Uterus (tissue), 4 donors: ENCODE data around the gene HTR3A. TPM values are rescaled to one million over a fixed set of nuclear protein-coding genes. Genes with fewer than 3 reads are reported as not detected.

Source experiments
- DNase-seq, 2 donors: peaks; one replicate each; pipeline ENCODE4 v3.0.0-alpha.2; 2019 to 2020
- H3K27ac ChIP-seq, 2 donors: fragments of 200-600 bp; sonication (generic); 1 replicate in 1 of 2; 2 replicates in 1 of 2; pipeline ENCODE4 v1.5.1; 2016 to 2018
- H3K27me3 ChIP-seq, 2 donors: fragments of 200-600 bp; sonication (generic); one replicate each; pipeline ENCODE4 v1.5.1; 2018 to 2019; ENCODE audit warnings: control low read depth in 1 of 2
- H3K36me3 ChIP-seq, 2 donors: fragments of 200-600 bp; sonication (generic); one replicate each; pipeline ENCODE4 v1.5.1; 2019; ENCODE audit warnings: control low read depth in 1 of 2
- H3K4me1 ChIP-seq, 2 donors: fragments of 200-600 bp; sonication (generic); one replicate each; pipeline ENCODE4 v1.5.1; 2018 to 2019; ENCODE audit warnings: control low read depth in 1 of 2
- H3K4me3 ChIP-seq, 2 donors: fragments of 200-600 bp; sonication (generic); 1 replicate in 1 of 2; 2 replicates in 1 of 2; pipeline ENCODE4 v1.5.1; 2018 to 2019; ENCODE audit warnings: mild to moderate bottlenecking in 1 of 2
- H3K9me3 ChIP-seq, 2 donors: fragments of 200-600 bp; sonication (generic); one replicate each; pipeline ENCODE4 v1.5.1; 2019; ENCODE audit warnings: control low read depth in 1 of 2
- CTCF ChIP-seq, 4 experiments: fragments of 200-600 bp in 2 of 4; fragments of 450-650 bp in 2 of 4; sonication (generic) in 2 of 4; IDR thresholded peaks; one replicate each; pipeline ENCODE4 v1.5.1; 2016 to 2019; ENCODE audit warnings: antibody characterized with exemption in 4 of 4, mild to moderate bottlenecking in 2 of 4, moderate library complexity in 1 of 4
- POLR2A ChIP-seq, 2 donors: fragments of 450-650 bp; IDR thresholded peaks; one replicate each; pipeline ENCODE4 v1.6.1; 2016; ENCODE audit warnings: antibody characterized with exemption in 2 of 2, mild to moderate bottlenecking in 1 of 2, moderate library complexity in 1 of 2
- intact Hi-C: fragments of 100-400 bp; cut with DNase I; formaldehyde crosslinking; loops from one replicate; pipeline ENCODE4 v1.15.1; 2023; ENCODE audit warnings: low total_unique reads
- total RNA-seq, 4 donors: library from RNA; depleted of rRNA in 3 of 4; stranded (reverse); fragments of >200 nt in 3 of 4; gene quantifications; one replicate each; pipeline versions ENCODE4 v1.1.0 to v1.2.4, GENCODE V29; 2014 to 2023
- donor health status: DM: yes; HTN: yes; CAD: no.

HTR3A gene
- total RNA-seq, 4 donors from 2014 or later = 0.14 to 0.21 TPM; not detected in 2

DNA sequence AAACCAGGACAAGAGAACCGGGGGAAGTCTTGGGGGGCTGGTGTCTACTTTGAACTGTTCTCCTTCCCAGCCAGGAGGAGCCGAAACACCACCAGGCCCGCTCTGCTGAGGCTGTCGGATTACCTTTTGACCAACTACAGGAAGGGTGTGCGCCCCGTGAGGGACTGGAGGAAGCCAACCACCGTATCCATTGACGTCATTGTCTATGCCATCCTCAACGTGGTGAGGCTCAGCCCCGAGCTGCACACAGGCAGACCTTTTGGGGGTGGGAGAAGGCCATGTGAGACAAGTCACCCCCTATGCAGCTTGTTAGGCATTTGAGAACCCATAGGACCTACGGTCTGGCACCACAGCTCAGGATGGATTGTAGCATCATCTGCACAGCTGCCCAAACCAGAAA, 2.8 kb downstream of the HTR3A start:
- DNase-seq = no peak
- no peak for TF ChIP-seq POLR2A (IDR thresholded peaks at IDR 0.05)
- TF ChIP-seq CTCF (IDR thresholded peaks at IDR 0.05) = no peak
- Histone ChIP-seq H3K36me3 (no peaks in the 10 kb centered on the region), H3K27ac (no peak overlapping the region), H3K27me3 (no peaks in the 10 kb centered on the region), H3K4me1 (no peaks in the 10 kb centered on the region), H3K4me3 (no peak overlapping the region), H3K9me3 (no peaks in the 10 kb centered on the region)
- intact Hi-C loops = no loop called here

DNA sequence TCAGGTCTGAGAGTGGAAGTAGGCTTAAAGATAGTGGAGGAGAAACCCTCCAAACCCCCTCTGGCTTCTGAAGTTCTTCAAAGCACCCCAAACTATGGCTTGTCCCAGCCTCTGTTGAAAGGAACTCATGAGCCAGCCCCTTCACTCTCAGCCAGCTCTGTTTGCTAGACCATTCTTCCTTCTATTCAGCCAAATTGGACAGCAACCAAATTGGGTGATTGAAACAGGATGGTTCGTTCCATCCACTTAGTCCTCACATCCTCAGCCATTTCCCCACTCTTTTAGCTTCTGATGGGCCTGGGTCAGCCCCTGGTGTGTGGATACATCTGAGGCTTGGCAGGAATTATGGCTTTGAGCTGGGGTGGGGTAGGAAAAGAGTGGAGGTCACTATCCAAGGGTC, 4.5 kb downstream of the HTR3A start:
- no peak for TF ChIP-seq CTCF (IDR thresholded peaks at IDR 0.05)
- no peak for TF ChIP-seq POLR2A (IDR thresholded peaks at IDR 0.05)
- H3K4me1 ChIP-seq = no peaks in the 10 kb centered on the region
- H3K27ac ChIP-seq = no peak overlapping the region
- no peaks in the 10 kb centered on the region for H3K27me3 ChIP-seq
- H3K9me3 ChIP-seq = no peaks in the 10 kb centered on the region
- H3K36me3 ChIP-seq = no peaks in the 10 kb centered on the region
- no peak for DNase-seq
- intact Hi-C loops = no loop called here
- H3K4me3 ChIP-seq = no peak overlapping the region

GRCh38 chr11:113980785-113981184, 5.9 kb downstream of the HTR3A start:
- no peaks in the 10 kb centered on the region for H3K9me3 ChIP-seq
- no peak for DNase-seq
- H3K36me3 ChIP-seq = no peaks in the 10 kb centered on the region
- no peak overlapping the region for H3K27ac ChIP-seq
- TF ChIP-seq CTCF (IDR thresholded peaks at IDR 0.05) (no peak), POLR2A (IDR thresholded peaks at IDR 0.05) (no peak)
- H3K4me3 ChIP-seq = no peak overlapping the region
- intact Hi-C loops = no loop called here
- H3K27me3 ChIP-seq = no peaks in the 10 kb centered on the region
- no peaks in the 10 kb centered on the region for H3K4me1 ChIP-seq

GRCh38 chr11:113982306-113982705, 7.4 kb downstream of the HTR3A start:
- H3K27me3 ChIP-seq = no peaks in the 10 kb centered on the region
- no peaks in the 10 kb centered on the region for H3K36me3 ChIP-seq
- H3K4me1 ChIP-seq = no peaks in the 10 kb centered on the region
- H3K27ac ChIP-seq = no peak overlapping the region
- H3K9me3 ChIP-seq = no peaks in the 10 kb centered on the region
- H3K4me3 ChIP-seq = no peak overlapping the region
- TF ChIP-seq POLR2A (IDR thresholded peaks at IDR 0.05) (no peak), CTCF (IDR thresholded peaks at IDR 0.05) (no peak)
- intact Hi-C loops = no loop called here
- no peak for DNase-seq

DNA sequence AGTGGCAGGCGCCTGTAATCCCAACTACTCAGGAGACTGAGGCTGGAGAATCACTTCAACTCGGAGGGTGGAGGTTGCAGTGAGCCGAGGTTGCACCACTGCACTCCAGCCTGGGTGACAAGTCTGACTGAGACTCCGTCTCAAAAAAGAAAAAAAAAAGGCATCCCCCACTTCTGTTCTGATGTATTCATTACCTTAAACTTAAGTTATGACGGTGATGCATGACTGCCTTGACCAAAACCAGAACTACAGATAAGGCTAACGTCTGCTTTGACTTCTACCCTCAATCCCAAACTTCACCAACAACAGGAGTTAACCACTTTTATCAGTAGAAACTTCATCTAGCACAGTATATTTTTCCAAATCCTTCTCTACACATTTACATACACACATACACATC, 9.9 kb downstream of the HTR3A start:
- H3K27me3 ChIP-seq = no peaks in the 10 kb centered on the region
- intact Hi-C loops = no loop called here
- H3K4me1 ChIP-seq = no peaks in the 10 kb centered on the region
- H3K4me3 ChIP-seq = no peak overlapping the region
- H3K36me3 ChIP-seq = no peaks in the 10 kb centered on the region
- H3K9me3 ChIP-seq = no peaks in the 10 kb centered on the region
- no peak overlapping the region for H3K27ac ChIP-seq
- DNase-seq = no peak
- TF ChIP-seq POLR2A (IDR thresholded peaks at IDR 0.05) = no peak
- TF ChIP-seq CTCF (IDR thresholded peaks at IDR 0.05) = no peak
